HG02885 (cell line): Measurements from ENCODE around the gene IGDCC3.
A peak's percentile ranks its signal among the peaks of the same experiment; 100 is the strongest.

Experiments
- ATAC-seq: cut with Tn5 transposase; IDR thresholded peaks from one replicate; pipeline ENCODE4 v1.9.1; 2021; ENCODE audit warnings: mild to moderate bottlenecking; ENCODE audit not compliant: unreplicated experiment, poor library complexity

The IGDCC3 gene

DNA sequence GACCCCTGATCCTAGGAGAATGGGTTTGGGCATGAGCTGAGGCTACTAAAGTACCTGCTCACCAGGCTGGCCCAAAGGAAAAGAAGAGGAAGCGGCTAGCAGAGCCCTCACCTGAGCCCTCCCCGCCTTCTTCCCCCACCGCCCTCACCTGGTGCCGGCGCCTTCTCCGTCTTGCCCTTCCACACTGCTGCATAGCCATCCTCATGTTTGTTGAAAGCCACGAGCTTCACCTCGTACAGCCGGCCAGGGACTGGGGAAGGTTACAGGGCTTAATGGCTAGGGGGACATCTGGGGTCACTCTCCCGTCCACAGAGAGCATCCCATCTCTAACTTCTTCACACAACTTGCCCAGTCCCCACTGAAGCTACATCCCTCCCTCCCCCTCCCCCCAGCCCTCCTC, 13.9 kb upstream of the IGDCC3 start:
- ATAC-seq: no peak

DNA sequence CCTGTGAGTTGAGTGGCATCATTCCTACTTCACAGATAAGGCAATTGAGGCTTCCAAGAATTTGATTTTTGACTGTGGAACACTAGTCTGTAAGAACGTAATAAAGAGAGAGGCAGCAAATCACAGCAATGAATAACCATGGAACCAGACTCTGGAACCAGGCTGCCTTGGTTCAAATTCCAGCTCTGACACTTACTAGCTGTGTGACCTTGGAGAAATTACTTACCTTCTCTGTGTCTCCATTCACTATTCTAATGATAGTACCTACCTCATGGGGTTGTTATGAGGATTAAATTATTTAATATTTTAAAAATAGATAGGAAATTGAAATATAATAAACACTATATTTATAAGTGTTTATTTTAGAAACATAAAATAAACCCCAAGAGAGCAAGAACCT, 12.6 kb upstream of the IGDCC3 start:
- no peak for ATAC-seq

- no peak for ATAC-seq
Observed at GRCh38 chr15:65389226-65389625, 11.4 kb upstream of the IGDCC3 start.

GRCh38 chr15:65388306-65389080, 10.7 kb upstream of the IGDCC3 start:
- no peak for ATAC-seq

DNA sequence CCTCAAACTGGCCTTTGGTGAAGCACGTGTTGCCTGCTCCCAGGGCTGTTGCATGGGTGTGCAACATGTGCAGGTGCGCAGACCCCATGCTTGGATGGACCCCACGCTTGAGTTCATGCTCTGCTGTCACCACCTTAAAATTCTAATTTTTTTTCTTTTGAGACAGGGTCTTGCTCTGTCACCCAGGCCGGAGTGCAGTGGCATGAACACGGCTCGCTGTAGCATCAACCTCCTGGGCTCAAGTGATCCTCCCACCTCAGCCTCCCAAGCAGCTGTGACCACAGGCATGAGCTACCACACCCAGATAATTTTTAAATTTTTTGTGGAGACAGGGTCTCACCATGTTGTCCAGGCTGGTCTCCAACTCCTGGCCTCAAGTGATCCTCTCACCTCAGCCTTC, 9.1 kb upstream of the IGDCC3 start:
- ATAC-seq: no peak

DNA sequence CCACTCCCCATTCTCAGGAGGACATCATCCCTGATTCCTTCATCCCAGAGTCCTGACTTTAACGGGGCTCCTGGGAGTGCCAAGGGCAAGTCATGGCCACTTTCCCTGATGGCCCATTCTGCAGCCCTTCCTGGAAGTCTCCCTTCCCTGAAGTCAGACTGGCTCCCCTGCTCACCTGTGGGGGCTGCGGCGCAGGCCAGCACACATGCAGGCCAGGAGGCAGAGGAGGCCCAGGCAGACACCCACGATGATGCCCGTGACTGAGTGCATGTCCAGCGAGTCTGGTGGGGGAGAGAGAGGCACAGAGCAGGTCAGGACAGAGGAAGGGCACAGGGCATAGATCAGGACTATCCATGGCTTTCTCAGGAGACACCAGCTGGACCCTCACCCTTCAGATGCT, 8.6 kb upstream of the IGDCC3 start:
- no peak for ATAC-seq

DNA sequence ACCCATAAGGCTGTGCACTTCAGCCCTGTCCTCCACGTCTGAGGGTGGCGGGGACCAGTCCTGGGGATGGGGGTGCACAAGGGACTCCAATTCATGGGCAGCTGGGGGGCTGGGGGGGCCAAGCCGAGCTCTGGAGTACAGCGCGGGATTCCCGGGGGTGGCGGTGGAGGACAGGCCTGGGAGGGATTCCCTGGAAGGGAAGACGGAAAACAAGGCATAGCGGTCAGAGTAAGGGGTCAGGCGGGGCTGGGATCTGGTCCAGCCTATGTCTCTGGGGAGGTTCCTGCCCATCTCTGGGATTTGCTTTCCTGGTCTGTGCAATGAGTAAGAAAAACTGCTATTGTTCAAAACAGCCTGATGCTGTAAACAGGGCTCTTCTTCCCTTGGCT, 8.1 kb upstream of the IGDCC3 start:
- no peak for ATAC-seq

DNA sequence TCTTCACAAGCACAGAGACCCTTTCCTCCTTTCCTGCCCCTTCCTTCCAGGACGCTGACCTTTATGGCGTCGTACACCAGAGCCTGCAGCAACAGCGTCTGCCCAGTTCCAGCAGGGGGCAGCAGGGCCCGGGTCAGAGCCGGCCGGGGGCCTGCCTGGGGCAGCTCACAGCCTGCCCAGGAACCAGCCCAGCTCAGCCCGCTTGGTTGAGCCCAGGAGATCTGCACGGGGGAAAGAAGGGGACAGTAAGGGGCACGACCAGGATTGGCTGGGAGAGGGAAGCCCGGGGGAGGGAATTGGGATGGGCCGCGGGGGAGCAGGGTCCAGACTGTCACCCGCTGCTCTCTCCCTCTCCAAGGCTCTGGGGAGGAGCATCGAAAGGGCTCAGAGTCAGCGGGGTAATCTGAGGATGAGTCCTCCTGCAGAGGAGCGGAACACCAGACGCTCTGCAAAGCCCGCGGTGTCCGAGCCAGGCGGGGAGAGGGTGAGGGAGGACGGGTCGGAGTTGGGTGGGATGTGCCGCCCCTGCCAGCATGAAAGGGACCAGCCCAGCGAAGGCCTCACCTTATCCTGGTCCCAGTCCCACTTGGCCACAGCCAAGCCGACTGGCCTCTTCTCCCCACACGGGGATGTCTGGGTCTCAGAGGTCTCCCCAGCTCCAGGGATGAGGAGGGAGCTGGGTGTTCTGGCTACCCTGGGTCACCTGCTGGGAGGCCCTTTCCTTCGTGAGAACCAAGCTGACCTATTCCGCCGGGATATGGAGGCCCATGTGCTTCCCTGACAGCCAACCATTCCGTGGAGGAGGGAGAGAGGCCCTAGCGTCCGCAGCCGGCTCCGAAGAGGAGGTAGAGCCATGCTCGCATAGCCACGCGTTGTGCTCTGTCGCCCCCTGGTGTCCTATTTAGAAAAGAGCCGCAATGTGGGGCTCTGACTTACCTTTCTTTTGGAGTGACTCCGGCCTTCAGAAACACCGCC, 7.4 kb upstream of the IGDCC3 start:
- peak; percentile 49 for ATAC-seq

DNA sequence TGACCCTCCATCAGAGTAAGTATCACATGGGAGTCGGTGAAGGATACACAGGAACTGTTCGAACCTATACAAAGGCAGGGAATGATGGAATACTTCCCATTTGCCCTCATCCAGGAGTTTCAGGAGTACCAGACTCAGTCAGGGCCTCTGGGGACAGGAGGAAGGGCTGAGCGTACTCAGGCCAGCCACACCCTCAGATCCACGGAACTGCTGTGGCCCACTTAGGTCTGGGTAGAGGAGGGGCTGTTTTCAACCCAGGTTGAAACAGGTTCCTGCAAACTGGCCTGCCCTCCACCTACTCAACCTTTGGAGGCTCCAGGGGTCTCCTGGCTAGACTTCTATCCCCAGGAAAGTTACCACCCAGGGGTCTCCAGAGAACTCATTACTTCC, 6.7 kb upstream of the IGDCC3 start:
- ATAC-seq: no peak

- no peak for ATAC-seq
Observed at GRCh38 chr15:65383991-65384390, 6.2 kb upstream of the IGDCC3 start.

DNA sequence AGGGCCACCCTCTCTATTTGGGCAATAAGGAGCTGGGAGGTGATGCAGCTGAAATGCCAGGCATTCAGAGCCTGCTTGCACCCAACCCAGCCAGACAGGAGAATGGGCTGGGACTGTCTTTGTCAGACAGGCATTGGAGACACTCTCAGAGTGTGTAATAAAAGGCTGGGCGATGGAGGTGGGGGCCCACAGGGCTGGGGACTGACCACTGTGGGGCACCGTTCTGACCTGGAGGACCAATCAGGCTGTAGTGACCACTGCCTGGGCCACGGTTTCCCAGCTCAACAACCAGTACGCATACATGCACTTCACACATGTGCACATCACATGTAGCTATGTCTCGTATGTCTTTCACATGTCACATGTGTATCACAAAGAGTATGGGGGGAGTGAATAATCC, 5.7 kb upstream of the IGDCC3 start:
- no peak for ATAC-seq

GRCh38 chr15:65382921-65383320, 5.1 kb upstream of the IGDCC3 start:
- no peak for ATAC-seq

GRCh38 chr15:65382146-65382491, 4.3 kb upstream of the IGDCC3 start:
- ATAC-seq: no peak

DNA sequence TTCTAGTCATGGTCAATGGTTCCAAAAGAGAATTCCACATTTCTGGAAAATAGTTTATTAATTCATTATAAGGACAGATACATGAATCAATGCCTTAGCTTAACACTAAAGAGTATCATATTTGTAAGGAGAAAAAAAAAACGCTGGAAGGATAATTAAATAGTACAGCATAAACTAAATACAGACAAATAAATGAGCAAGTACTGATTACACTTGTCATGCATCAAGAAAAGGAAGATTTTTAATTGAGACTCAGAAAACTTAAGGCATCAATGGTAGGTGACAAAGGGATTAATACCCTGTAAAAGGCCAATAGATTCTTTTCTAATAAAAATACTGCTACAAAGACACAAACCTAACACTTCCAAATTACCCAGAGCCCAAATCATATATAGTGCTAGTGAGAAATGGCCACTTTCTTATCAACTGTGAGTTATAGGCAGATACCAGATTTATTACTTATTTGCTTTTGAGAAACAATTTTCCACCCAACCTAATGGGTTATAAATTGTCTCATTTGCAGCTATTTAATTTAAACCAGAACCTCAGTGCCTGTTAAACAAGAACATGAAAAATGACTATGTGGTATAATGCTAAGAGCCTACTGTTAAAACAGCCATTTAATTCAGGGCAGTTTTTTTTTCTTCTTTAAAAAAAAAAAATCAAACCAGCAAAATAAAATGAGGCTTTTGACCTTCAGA, 3.8 kb upstream of the IGDCC3 start:
- ATAC-seq: no peak

- no peak for ATAC-seq
Observed at GRCh38 chr15:65379986-65380385, 2.2 kb upstream of the IGDCC3 start.

DNA sequence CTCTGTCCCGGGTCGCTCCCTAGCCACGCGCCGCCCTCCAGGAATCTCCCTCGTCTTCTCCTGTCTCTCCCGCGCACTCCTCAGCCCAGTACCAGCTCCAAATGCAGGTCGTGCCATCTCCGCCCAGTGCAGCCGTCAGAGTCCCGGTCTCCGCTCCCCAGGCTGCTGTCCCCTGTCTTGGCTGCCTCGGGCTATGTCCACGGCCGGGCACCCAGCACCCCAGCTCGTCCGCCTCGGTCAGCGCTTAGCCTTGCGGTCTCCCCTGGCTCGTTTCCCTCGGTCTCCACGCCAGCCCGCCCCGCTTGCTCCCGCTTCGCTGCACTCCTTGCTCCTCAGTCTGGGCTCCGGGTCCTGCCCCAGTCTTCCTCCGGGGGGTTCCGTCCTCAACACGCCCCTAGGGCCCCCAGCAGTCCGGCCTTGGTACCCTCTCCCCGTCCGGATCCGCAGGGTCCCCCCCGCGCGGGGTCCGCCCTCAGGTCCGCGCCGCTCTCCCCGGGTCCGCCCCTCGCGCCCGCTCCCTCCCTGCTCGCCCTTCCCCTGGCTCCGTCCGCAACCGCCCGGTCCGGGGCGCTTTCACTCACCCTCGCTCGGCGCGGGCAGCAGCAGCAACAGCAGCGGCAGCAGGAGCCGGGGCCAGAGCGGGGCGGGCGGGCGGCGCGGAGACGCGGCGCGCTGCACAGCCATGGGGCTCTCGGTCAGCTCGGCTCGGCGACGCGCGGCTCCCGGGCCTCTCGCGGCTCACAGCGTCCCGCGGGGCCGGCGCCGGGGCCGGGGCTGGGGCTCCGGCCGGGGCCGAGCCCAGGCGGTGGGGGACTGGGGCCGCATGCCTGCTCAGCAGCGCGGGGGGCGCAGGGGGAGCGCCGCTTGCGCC, 462 bp downstream of the IGDCC3 start:
- no peak for ATAC-seq

GRCh38 chr15:65376767-65377104, 1.1 kb downstream of the IGDCC3 start:
- no peak for ATAC-seq

GRCh38 chr15:65375871-65376607, 1.8 kb downstream of the IGDCC3 start:
- no peak for ATAC-seq

- ATAC-seq: no peak
Observed at GRCh38 chr15:65374821-65375401, 2.9 kb downstream of the IGDCC3 start.
